HG03060 (cell line): ENCODE measurements around the gene ATF7IP.

ENCODE experiments used
- ATAC-seq: cut with Tn5 transposase; IDR thresholded peaks from one replicate; pipeline ENCODE4 v1.9.1; 2021; ENCODE audit warnings: low read depth, moderate number of reproducible peaks; ENCODE audit not compliant: unreplicated experiment

Gene ATF7IP

DNA sequence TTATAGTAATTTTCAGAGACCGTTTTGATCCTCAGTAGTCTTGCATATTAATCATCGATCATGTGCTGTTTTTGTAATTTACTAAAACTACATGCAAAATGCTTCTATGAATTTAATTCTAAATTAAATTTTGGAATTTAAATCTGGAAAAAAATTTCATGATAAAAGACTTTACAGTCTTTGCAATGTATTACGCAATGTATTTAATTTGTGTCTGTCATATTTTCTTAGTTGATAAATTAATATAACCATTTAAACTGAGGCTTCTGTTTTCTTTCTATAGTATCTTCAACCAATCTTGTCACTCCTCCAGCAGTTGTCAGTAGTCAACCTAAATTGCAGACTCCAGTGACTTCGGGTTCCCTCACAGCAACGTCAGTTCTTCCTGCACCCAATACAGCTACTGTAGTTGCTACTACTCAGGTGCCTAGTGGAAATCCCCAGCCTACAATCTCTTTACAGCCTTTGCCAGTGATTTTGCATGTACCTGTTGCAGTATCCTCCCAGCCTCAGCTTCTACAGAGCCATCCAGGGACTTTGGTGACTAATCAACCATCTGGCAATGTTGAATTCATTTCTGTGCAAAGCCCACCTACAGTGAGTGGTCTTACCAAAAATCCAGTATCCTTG is 94.8 kb downstream of the ATF7IP start:
- no peak for ATAC-seq

- ATAC-seq = no peak
Observed at GRCh38 chr12:14471497-14471896, 106.0 kb downstream of the ATF7IP start.

GRCh38 chr12:14473707-14474287 is 108.3 kb downstream of the ATF7IP start:
- no peak for ATAC-seq

DNA sequence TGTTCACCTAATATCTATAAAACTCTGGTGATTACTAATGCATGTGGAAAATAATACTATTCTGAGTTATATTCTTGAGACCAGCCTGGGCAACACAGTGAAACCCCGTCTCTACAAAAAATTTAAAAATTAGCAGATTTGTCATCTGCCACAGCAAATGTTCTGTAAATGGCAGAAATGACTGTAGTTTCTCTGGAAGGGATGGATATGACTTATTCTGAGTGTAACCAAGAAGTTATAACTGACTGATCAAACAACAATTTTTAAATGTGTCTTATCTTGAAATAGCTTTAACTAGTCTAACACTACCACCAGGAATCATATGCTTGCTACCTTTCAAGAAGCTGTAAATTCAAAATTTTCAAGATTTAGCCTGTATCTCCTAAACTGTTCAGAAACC is 113.5 kb downstream of the ATF7IP start:
- ATAC-seq = no peak

GRCh38 chr12:14481201-14481600 is 115.7 kb downstream of the ATF7IP start:
- ATAC-seq = no peak

DNA sequence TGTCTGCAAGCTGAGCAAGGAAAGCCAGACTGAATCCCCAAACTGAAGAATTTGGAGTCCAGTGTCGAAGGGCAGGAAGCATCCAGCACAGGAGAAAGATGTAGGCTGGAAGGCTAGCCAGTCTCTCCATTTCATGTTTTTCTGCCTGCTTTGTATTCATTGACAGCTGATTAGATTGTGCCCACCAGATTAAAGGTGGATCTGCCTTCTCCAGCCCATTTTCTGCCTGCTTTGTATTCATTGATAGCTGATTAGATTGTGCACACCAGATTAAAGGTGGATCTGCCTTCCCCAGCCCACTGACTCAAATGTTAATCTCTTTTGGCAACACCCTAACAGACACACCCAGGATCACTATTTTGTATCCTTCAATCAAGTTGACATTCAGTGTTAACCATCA is 116.9 kb downstream of the ATF7IP start:
- ATAC-seq = no peak

GRCh38 chr12:14482886-14483285 is 117.4 kb downstream of the ATF7IP start:
- ATAC-seq = no peak

GRCh38 chr12:14495326-14495725 is 129.8 kb downstream of the ATF7IP start:
- ATAC-seq = no peak

GRCh38 chr12:14505626-14506596 is 140.4 kb downstream of the ATF7IP start:
- ATAC-seq = no peak

DNA sequence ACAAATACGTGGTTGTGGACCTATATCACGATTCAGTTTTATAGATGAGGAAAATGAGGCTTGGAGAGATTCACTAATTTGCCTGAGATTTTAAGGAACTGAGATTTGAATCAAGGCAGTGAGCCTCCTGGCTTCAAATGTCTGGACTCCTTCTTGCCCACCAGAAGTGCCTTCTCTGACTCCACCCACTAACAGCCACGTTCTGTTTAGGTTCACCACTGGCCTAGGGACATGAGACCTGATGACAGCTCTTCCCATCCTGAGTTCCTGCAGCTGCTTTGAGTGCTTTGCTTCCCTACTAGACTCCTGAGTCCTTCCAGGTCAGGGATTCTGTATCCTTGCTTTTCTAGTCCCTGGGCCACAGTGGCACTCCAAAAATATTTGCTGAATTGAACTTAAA is 145.1 kb downstream of the ATF7IP start:
- no peak for ATAC-seq

- ATAC-seq = no peak
Observed at GRCh38 chr12:14514154-14514842, 148.8 kb downstream of the ATF7IP start.

GRCh38 chr12:14514946-14515345 is 149.5 kb downstream of the ATF7IP start:
- ATAC-seq = no peak

DNA sequence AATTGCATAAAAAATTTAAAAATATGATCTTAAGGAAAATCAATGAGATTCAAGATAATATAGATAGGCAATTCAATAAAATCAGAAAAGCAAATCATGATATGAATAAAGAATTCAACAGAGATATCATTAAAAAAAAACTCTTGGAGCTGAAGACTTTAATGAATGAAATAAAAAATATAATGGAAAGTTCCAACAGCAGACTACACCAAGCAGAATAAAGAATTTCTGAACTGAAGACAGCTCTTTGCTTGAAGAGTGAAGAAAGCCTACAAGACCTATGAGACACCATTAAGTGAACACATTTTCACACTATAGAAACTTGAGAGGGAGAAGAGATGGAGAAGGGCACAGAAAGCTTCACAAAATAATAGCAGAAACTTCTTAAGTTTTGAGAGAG is 156.3 kb downstream of the ATF7IP start:
- ATAC-seq = no peak

DNA sequence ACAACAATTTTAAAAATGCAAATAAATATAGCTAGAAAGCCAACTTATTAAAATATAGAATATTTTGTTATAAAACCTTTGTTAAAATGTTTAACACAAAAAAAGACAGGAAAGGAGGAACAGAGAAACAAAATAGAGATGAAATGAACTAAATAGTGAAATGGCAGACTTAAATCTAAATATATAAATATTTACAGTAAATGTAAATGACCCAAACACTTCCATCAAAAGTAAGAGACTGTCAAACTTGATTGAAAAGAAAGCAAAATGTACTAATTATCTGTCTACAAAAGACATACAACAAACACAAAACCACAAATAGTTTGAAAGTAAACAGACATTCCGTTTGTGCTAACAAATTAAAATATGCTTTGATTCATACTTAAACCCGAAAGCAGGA is 160.5 kb downstream of the ATF7IP start:
- no peak for ATAC-seq

GRCh38 chr12:14532152-14532551 is 166.7 kb downstream of the ATF7IP start:
- no peak for ATAC-seq

DNA sequence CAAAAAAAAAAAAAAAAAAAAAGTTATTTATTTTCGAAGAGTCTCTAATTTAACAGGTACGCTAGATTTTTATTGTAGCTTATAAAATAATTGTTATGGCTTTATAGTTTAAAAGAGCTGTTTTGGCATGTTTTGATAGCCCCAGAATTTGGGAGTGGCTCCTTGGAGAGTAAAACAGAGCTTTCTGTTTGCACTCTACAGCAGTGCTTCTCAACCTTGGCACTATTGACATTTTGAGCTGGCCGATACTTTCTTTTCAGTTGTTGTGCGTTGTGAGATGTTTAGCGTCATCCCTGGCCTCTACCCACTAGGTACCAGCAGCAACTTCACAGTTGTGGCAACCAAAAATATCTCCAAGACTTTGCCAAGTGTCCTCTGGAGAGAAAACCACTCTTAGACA is 171.6 kb downstream of the ATF7IP start:
- ATAC-seq = no peak

- ATAC-seq = peak; percentile 80
Observed at GRCh38 chr12:14540801-14541462, 175.4 kb downstream of the ATF7IP start.

- ATAC-seq = no peak
Observed at GRCh38 chr12:14545144-14546124, 180.0 kb downstream of the ATF7IP start.

DNA sequence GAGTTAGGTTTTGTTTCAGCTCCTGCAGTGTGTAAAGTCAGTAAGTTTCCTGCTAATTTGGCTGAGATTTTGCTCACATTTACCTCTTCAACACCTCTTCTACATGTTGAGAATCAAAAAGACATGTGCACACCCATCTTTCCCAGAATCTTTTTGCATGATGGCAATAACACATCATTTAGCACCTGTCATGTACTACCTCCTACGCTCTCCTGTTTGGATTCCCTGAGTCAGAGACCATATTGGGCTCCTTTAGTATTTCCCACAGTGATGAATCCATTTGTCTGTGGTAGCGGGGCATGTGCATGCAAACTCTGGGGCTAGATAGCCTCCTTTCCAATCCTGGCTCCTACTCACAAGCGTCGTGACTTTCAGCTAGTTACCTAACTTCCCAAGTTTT is 182.1 kb downstream of the ATF7IP start:
- no peak for ATAC-seq
